Measurements from ENCODE around the gene TOMM34.

Gene TOMM34

DNA sequence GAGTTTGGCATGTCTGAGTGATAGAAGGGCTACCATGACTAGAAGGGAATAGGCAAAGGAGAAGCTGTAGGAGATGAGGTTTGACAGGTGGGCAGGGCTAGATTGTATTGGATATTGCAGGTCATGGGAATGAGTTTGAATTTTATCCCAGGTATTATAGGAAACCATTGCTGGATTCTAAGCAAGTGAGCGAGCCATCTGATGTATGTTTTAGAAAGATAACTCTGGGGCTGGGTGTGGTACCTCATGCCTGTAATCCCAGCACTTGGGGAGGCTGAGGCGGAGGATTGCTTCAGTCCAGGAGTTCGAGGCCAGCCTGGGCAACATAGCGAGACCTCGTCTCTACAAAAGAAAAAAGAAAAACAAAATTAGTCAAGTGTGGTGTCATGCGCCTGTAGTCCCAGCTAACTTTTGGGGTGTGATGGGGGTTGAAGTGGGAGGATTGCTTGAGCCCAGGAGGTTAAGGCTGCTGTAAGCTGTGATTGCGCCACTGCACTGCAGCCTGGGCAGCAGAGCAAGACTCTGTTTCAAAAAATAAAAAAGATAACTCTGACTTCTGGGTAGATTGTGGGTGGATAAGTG, 23.0 kb upstream of the TOMM34 start:
- Histone ChIP-seq H3K4me2 (ENCODE audit: insufficient read depth, low read length, poor library complexity, severe bottlenecking) (no peak overlapping the region), H2BK5ac (ENCODE audit: low read length) (no peak overlapping the region), H3K9me3 (replicated peaks in 1 of 2; ENCODE audit: control insufficient read depth in 2 of 2, insufficient read depth in 1 of 2, low read depth in 1 of 2, low read length in 2 of 2) (no peaks in the 10 kb centered on the region), H3K4ac (ENCODE audit: low read length) (no peak overlapping the region), H3K23ac (ENCODE audit: low read depth, low read length, poor library complexity) (no peak overlapping the region), H3K79me1 (ENCODE audit: low read depth, low read length) (peaks cover 2% of the 10 kb centered on the region), H3K18ac (ENCODE audit: low read length) (no peak overlapping the region), H4K8ac (ENCODE audit: low read depth, low read length) (no peak overlapping the region), H2BK12ac (ENCODE audit: low read length) (no peak overlapping the region), H3K27ac (replicated peaks; ENCODE audit: low read length) (no peak overlapping the region), H2AK5ac (ENCODE audit: low read depth, low read length) (no peak overlapping the region), H3K27me3 (ENCODE audit: control insufficient read depth in 3 of 3, insufficient read depth in 3 of 3, low read depth in 1 of 3, low read length in 3 of 3) (no peaks in the 10 kb centered on the region), H3K36me3 (replicated peaks in 1 of 2; ENCODE audit: control insufficient read depth in 2 of 2, insufficient read depth in 2 of 2, low read length in 2 of 2) (peaks cover 3 to 90% of the 10 kb centered on the region in 2 donors), H4K91ac (ENCODE audit: low read depth, low read length, poor library complexity) (no peak overlapping the region), H2BK15ac (ENCODE audit: low read length) (no peak overlapping the region), H2BK120ac (ENCODE audit: low read depth, low read length) (no peak overlapping the region), H3K4me3 (ENCODE audit: low read length in 2 of 2) (no peak overlapping the region), H3K14ac (ENCODE audit: low read length) (no peak overlapping the region), H3K9ac (ENCODE audit: low read depth, low read length, poor library complexity) (no peak overlapping the region), H2AFZ (ENCODE audit: low read length) (no peak overlapping the region), H3K4me1 (ENCODE audit: control insufficient read depth in 2 of 2, insufficient read depth in 1 of 2, low read depth in 1 of 2, low read length in 2 of 2) (no peaks in the 10 kb centered on the region)
- DNase-seq (ENCODE audit: low spot score): no peak
- WGBS, 2 donors (ENCODE audit: extremely low coverage in 2 of 2, insufficient read length in 2 of 2, insufficient replicate concordance in 1 of 2): no CpG with 5 or more reads among the region's 7 CpGs

DNA sequence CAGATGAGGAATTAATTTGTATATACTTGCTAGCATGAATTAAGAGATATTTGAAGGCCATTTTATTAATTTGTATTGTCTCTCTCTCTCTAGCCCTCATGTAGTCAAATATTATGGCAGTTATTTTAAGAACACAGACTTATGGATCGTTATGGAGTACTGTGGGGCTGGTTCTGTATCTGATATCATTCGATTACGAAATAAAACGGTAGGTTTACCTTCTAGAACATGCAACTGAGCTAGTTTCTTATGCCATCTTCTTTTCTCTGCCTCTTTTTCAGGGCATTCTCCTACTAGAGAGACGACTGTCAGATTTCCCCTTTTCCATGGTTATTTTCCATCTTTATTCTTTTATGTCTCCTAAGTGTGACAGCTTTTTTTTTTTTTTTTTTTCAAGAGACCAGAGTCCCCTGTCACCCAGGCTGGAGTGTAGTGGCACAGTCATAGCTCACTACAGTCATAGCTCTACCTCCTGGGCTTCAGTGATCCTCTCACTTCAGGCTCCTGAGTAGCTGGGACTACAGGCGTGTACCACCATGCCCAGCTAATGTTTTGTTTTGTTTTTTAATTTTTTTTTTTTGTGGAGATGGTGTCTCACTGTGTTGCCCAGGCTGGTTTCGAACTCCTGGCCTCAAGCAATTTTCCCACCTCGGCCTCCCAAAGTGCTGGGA, 21.7 kb upstream of the TOMM34 start:
- H2BK120ac ChIP-seq (ENCODE audit: low read depth, low read length): no peak overlapping the region
- H3K4me3 ChIP-seq (ENCODE audit: low read length in 2 of 2): no peak overlapping the region
- H3K18ac ChIP-seq (ENCODE audit: low read length): no peak overlapping the region
- no peak overlapping the region for H4K91ac ChIP-seq (ENCODE audit: low read depth, low read length, poor library complexity)
- no peak for DNase-seq (ENCODE audit: low spot score)
- peaks cover 3 to 90% of the 10 kb centered on the region in 2 donors for H3K36me3 ChIP-seq (replicated peaks in 1 of 2; ENCODE audit: control insufficient read depth in 2 of 2, insufficient read depth in 2 of 2, low read length in 2 of 2)
- no peak overlapping the region for H2BK5ac ChIP-seq (ENCODE audit: low read length)
- no CpG with 5 or more reads among the region's 8 CpGs for WGBS, 2 donors (ENCODE audit: extremely low coverage in 2 of 2, insufficient read length in 2 of 2, insufficient replicate concordance in 1 of 2)
- no peak overlapping the region for H2AFZ ChIP-seq (ENCODE audit: low read length)
- no peak overlapping the region for H3K4ac ChIP-seq (ENCODE audit: low read length)
- H3K9ac ChIP-seq (ENCODE audit: low read depth, low read length, poor library complexity): no peak overlapping the region
- no peak overlapping the region for H4K8ac ChIP-seq (ENCODE audit: low read depth, low read length)
- no peak overlapping the region for H2BK12ac ChIP-seq (ENCODE audit: low read length)
- no peak overlapping the region for H2BK15ac ChIP-seq (ENCODE audit: low read length)
- H3K9me3 ChIP-seq (replicated peaks in 1 of 2; ENCODE audit: control insufficient read depth in 2 of 2, insufficient read depth in 1 of 2, low read depth in 1 of 2, low read length in 2 of 2): no peaks in the 10 kb centered on the region
- H2AK5ac ChIP-seq (ENCODE audit: low read depth, low read length): no peak overlapping the region
- H3K27ac ChIP-seq (replicated peaks; ENCODE audit: low read length): no peak overlapping the region
- no peak overlapping the region for H3K14ac ChIP-seq (ENCODE audit: low read length)
- peaks cover 2% of the 10 kb centered on the region for H3K79me1 ChIP-seq (ENCODE audit: low read depth, low read length)
- H3K27me3 ChIP-seq (ENCODE audit: control insufficient read depth in 3 of 3, insufficient read depth in 3 of 3, low read depth in 1 of 3, low read length in 3 of 3): no peaks in the 10 kb centered on the region
- no peaks in the 10 kb centered on the region for H3K4me1 ChIP-seq (ENCODE audit: control insufficient read depth in 2 of 2, insufficient read depth in 1 of 2, low read depth in 1 of 2, low read length in 2 of 2)
- H3K4me2 ChIP-seq (ENCODE audit: insufficient read depth, low read length, poor library complexity, severe bottlenecking): no peak overlapping the region
- H3K23ac ChIP-seq (ENCODE audit: low read depth, low read length, poor library complexity): no peak overlapping the region

DNA sequence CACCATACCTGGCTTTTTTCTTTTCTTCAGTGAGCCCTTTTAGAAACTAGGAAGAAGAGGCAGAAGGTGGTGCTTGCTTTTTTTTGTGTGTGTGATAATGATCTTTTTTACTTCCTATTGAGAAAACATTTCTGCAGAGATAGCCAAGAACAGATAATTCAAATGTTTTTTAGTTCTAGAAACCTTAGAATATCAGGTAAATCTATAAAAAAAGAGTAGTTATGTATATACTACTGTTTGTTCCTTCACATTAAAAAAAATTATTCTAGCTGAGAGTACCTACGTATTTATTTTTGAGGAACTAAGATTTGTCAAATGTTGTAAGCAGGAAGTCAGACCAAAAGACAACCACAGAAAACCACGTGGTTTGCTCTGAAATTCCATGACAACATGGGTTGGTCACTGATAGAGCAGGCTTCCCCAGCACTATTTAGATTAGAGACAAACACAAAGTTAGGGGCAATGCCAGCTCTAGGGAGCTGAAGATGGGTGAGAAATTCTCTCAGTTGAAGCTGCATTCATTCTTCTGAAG, 19.0 kb upstream of the TOMM34 start:
- no peak overlapping the region for H3K4me3 ChIP-seq (ENCODE audit: low read length in 2 of 2)
- H3K4me1 ChIP-seq (ENCODE audit: control insufficient read depth in 2 of 2, insufficient read depth in 1 of 2, low read depth in 1 of 2, low read length in 2 of 2): no peaks in the 10 kb centered on the region
- H3K27ac ChIP-seq (replicated peaks; ENCODE audit: low read length): no peak overlapping the region
- no peak overlapping the region for H3K23ac ChIP-seq (ENCODE audit: low read depth, low read length, poor library complexity)
- H2BK5ac ChIP-seq (ENCODE audit: low read length): no peak overlapping the region
- no peak overlapping the region for H3K9ac ChIP-seq (ENCODE audit: low read depth, low read length, poor library complexity)
- H2AK5ac ChIP-seq (ENCODE audit: low read depth, low read length): no peak overlapping the region
- no peak overlapping the region for H3K14ac ChIP-seq (ENCODE audit: low read length)
- H3K4ac ChIP-seq (ENCODE audit: low read length): no peak overlapping the region
- no peak overlapping the region for H2BK120ac ChIP-seq (ENCODE audit: low read depth, low read length)
- no peak overlapping the region for H4K91ac ChIP-seq (ENCODE audit: low read depth, low read length, poor library complexity)
- H2BK12ac ChIP-seq (ENCODE audit: low read length): no peak overlapping the region
- H2AFZ ChIP-seq (ENCODE audit: low read length): no peak overlapping the region
- no peak overlapping the region for H2BK15ac ChIP-seq (ENCODE audit: low read length)
- WGBS, 2 donors (ENCODE audit: extremely low coverage in 2 of 2, insufficient read length in 2 of 2, insufficient replicate concordance in 1 of 2): no CpG with 5 or more reads among the region's 2 CpGs
- H3K27me3 ChIP-seq (ENCODE audit: control insufficient read depth in 3 of 3, insufficient read depth in 3 of 3, low read depth in 1 of 3, low read length in 3 of 3): no peaks in the 10 kb centered on the region
- no peak for DNase-seq (ENCODE audit: low spot score)
- H3K9me3 ChIP-seq (replicated peaks in 1 of 2; ENCODE audit: control insufficient read depth in 2 of 2, insufficient read depth in 1 of 2, low read depth in 1 of 2, low read length in 2 of 2): no peaks in the 10 kb centered on the region
- no peak overlapping the region for H3K4me2 ChIP-seq (ENCODE audit: insufficient read depth, low read length, poor library complexity, severe bottlenecking)
- H3K36me3 ChIP-seq (replicated peaks in 1 of 2; ENCODE audit: control insufficient read depth in 2 of 2, insufficient read depth in 2 of 2, low read length in 2 of 2): peaks cover 7 to 91% of the 10 kb centered on the region in 2 donors
- H4K8ac ChIP-seq (ENCODE audit: low read depth, low read length): no peak overlapping the region
- peaks cover under 1% of the 10 kb centered on the region for H3K79me1 ChIP-seq (ENCODE audit: low read depth, low read length)
- H3K18ac ChIP-seq (ENCODE audit: low read length): no peak overlapping the region

DNA sequence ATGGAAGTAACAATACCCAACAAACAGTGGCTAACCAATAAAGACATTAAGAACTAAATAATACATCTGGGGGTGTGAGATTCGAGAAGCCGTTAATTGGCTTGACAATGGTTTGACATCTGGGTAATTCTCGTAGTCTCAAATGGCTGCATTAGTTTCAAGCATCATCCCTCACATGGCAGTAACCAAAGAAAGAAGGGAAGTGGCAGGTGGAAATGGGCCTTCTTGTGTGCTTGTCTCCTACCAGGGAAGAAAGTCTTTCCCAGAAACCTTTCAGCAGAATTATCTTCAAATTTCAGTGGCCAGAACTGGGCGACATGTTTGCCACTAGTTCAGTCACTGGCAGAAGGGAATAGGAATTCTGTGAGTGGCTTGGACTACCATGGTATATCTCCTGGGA, 16.5 kb upstream of the TOMM34 start:
- Histone ChIP-seq H3K18ac (ENCODE audit: low read length) (no peak overlapping the region), H3K27me3 (ENCODE audit: control insufficient read depth in 3 of 3, insufficient read depth in 3 of 3, low read depth in 1 of 3, low read length in 3 of 3) (no peaks in the 10 kb centered on the region), H3K4me1 (ENCODE audit: control insufficient read depth in 2 of 2, insufficient read depth in 1 of 2, low read depth in 1 of 2, low read length in 2 of 2) (no peaks in the 10 kb centered on the region), H3K9ac (ENCODE audit: low read depth, low read length, poor library complexity) (no peak overlapping the region), H2BK120ac (ENCODE audit: low read depth, low read length) (no peak overlapping the region), H3K27ac (replicated peaks; ENCODE audit: low read length) (no peak overlapping the region), H2AK5ac (ENCODE audit: low read depth, low read length) (no peak overlapping the region), H3K23ac (ENCODE audit: low read depth, low read length, poor library complexity) (no peak overlapping the region), H3K4ac (ENCODE audit: low read length) (no peak overlapping the region), H2BK15ac (ENCODE audit: low read length) (no peak overlapping the region), H3K9me3 (replicated peaks in 1 of 2; ENCODE audit: control insufficient read depth in 2 of 2, insufficient read depth in 1 of 2, low read depth in 1 of 2, low read length in 2 of 2) (no peaks in the 10 kb centered on the region), H2BK12ac (ENCODE audit: low read length) (no peak overlapping the region), H3K36me3 (replicated peaks in 1 of 2; ENCODE audit: control insufficient read depth in 2 of 2, insufficient read depth in 2 of 2, low read length in 2 of 2) (peaks cover 7 to 97% of the 10 kb centered on the region in 2 donors), H4K8ac (ENCODE audit: low read depth, low read length) (no peak overlapping the region), H2BK5ac (ENCODE audit: low read length) (no peak overlapping the region), H3K4me2 (ENCODE audit: insufficient read depth, low read length, poor library complexity, severe bottlenecking) (no peak overlapping the region), H3K14ac (ENCODE audit: low read length) (no peak overlapping the region), H4K91ac (ENCODE audit: low read depth, low read length, poor library complexity) (no peak overlapping the region), H2AFZ (ENCODE audit: low read length) (no peak overlapping the region), H3K4me3 (ENCODE audit: low read length in 2 of 2) (no peak overlapping the region), H3K79me1 (ENCODE audit: low read depth, low read length) (no peaks in the 10 kb centered on the region)
- DNase-seq (ENCODE audit: low spot score): no peak
- WGBS, 2 donors (ENCODE audit: extremely low coverage in 2 of 2, insufficient read length in 2 of 2, insufficient replicate concordance in 1 of 2): no CpG with 5 or more reads among the region's 4 CpGs
